Peyer's patch (tissue), 4 donors: Measurements from ENCODE around the gene LIAS.

Experiments used
- CTCF ChIP-seq, 6 experiments: fragments of 450-650 bp in 4 of 6; fragments of 200-600 bp in 2 of 6; sonication (generic) in 1 of 6; IDR thresholded peaks; one replicate each; pipeline ENCODE4 v1.5.1; 2017 to 2019; ENCODE audit warnings: antibody characterized with exemption in 6 of 6, mild to moderate bottlenecking in 3 of 6, moderate library complexity in 1 of 6
- POLR2A ChIP-seq, 2 donors: fragments of 450-650 bp; IDR thresholded peaks; one replicate each; pipeline ENCODE4 v1.5.1; 2017; ENCODE audit warnings: antibody characterized with exemption in 2 of 2, mild to moderate bottlenecking in 2 of 2, moderate library complexity in 2 of 2

- TF ChIP-seq POLR2A (IDR thresholded peaks at IDR 0.05) (no peak), CTCF (IDR thresholded peaks at IDR 0.05) (no peak)
These were observed 68.0 kb downstream of the LIAS start for GRCh38 chr4:39526765-39527295.
